HCT116 (cell line): ENCODE measurements around the gene AFDN. TPM values are rescaled to one million over a fixed set of nuclear protein-coding genes. Genes with fewer than 3 reads are reported as not detected.

ENCODE experiments used
- ATAC-seq: fragments of 200-7000 bp; cut with Tn5 transposase; 2 replicates; pipeline ENCODE4 v1.9.1; 2020; ENCODE audit warnings: mild to moderate bottlenecking, moderate library complexity
- BruUV-seq: library from RNA; stranded (reverse); fragments of 400-500 nt; replicated peaks from 2 replicates; lab custom pipeline; 2021; lab: Mats Ljungman, UMichigan
- CTCF ChIA-PET: fragments of 300-600 bp; sonication (Branson Sonifier 250); formaldehyde crosslinking; loops from one replicate; lab custom pipeline; 2021; ENCODE audit warnings: antibody characterized with exemption; lab: Charles Lee
- POLR2A ChIA-PET: fragments of 300-600, 350-600 bp; sonication (Branson Sonifier 250); formaldehyde crosslinking; loops from one replicate; lab custom pipeline; 2021; ENCODE audit warnings: antibody characterized with exemption; lab: Charles Lee
- RAD21 ChIA-PET, 2 experiments: fragments of 300-600 bp; sonication (Branson Sonifier 250); formaldehyde crosslinking; loops; one replicate each; lab custom pipeline; 2023; ENCODE audit warnings: low total read pairs in 2 of 2; ENCODE audit not compliant: uncharacterized antibody in 2 of 2, unreplicated experiment in 2 of 2, low non-redundant PET in 1 of 2; lab: Charles Lee
- DNase-seq: peaks from one replicate; pipeline ENCODE4 v3.0.0-alpha.2; 2010; ENCODE audit warnings: low read depth, low spot score
- H2AFZ ChIP-seq: fragments of 200-600 bp; shearing (Covaris generic), sonication (generic); 2 replicates; pipeline ENCODE4 v1.6.1; 2017; ENCODE audit warnings: low read depth, mixed run types, mixed read lengths, antibody characterized with exemption, low read length; ENCODE audit not compliant: poor library complexity, severe bottlenecking
- H3K27ac ChIP-seq: 2 replicates; pipeline ENCODE4 v1.5.1; 2012; ENCODE audit warnings: low read depth, low read length
- H3K27me3 ChIP-seq: fragments of 200-600 bp; sonication (generic); 2 replicates; pipeline ENCODE4 v1.6.1; 2016; ENCODE audit warnings: mixed run types, low read length, mixed read lengths; ENCODE audit not compliant: insufficient read depth
- H3K36me3 ChIP-seq, 2 experiments: fragments of 200-500 bp in 1 of 2; fragments of 200-600 bp in 1 of 2; sonication (Bioruptor generic) in 1 of 2; sonication (generic) in 1 of 2; 2 replicates each; pipeline versions ENCODE4 v1.5.1 to v1.6.1; 2014 to 2016; ENCODE audit warnings: low read length in 2 of 2, inconsistent platforms in 1 of 2, mixed read lengths in 1 of 2, mixed run types in 1 of 2; ENCODE audit not compliant: insufficient read depth in 2 of 2, control insufficient read depth in 1 of 2
- H3K4me1 ChIP-seq, 2 experiments: fragments of 200-600 bp in 1 of 2; sonication (generic) in 1 of 2; 2 replicates each; pipeline versions ENCODE4 v1.5.1 to v1.6.1; 2012 to 2017; ENCODE audit warnings: low read length in 2 of 2, inconsistent platforms in 1 of 2, mild to moderate bottlenecking in 1 of 2, mixed read lengths in 1 of 2, mixed run types in 1 of 2, moderate library complexity in 1 of 2; ENCODE audit not compliant: insufficient read depth in 2 of 2, control insufficient read depth in 1 of 2
- H3K4me2 ChIP-seq: fragments of 200-600 bp; sonication (generic); 2 replicates; pipeline ENCODE4 v1.6.1; 2017; ENCODE audit warnings: mixed run types, low read length, mixed read lengths
- H3K4me3 ChIP-seq, 2 experiments: fragments of 200-600 bp in 1 of 2; sonication (generic) in 1 of 2; replicated peaks in 1 of 2; 2 replicates each; pipeline ENCODE4 v1.5.1; 2011 to 2016; ENCODE audit warnings: low read length in 2 of 2, control low read depth in 1 of 2, low read depth in 1 of 2, mild to moderate bottlenecking in 1 of 2, mixed read lengths in 1 of 2, mixed run types in 1 of 2
- H3K79me2 ChIP-seq: fragments of 200-600 bp; sonication (generic); 2 replicates; pipeline ENCODE4 v1.6.1; 2017; ENCODE audit warnings: mild to moderate bottlenecking, mixed run types, low read length, moderate library complexity, mixed read lengths; ENCODE audit not compliant: insufficient read depth
- H3K9ac ChIP-seq: fragments of 200-600 bp; sonication (generic); 2 replicates; pipeline ENCODE4 v1.6.1; 2016; ENCODE audit warnings: low read length, mixed read lengths
- H3K9me2 ChIP-seq: fragments of 200-600 bp; sonication (generic), shearing (Covaris generic); 2 replicates; pipeline ENCODE4 v1.6.1; 2017; ENCODE audit warnings: mixed run types, mild to moderate bottlenecking, moderate library complexity; ENCODE audit not compliant: insufficient read depth
- H3K9me3 ChIP-seq, 2 experiments: fragments of 200-500 bp in 1 of 2; fragments of 200-600 bp in 1 of 2; sonication (Bioruptor generic) in 1 of 2; sonication (generic) in 1 of 2; 2 replicates each; pipeline ENCODE4 v1.6.1; 2014 to 2017; ENCODE audit warnings: low read length in 2 of 2, mixed read lengths in 2 of 2, inconsistent platforms in 1 of 2, low read depth in 1 of 2, mild to moderate bottlenecking in 1 of 2, mixed run types in 1 of 2, moderate library complexity in 1 of 2; ENCODE audit not compliant: control insufficient read depth in 1 of 2, insufficient read depth in 1 of 2
- H4K20me1 ChIP-seq: fragments of 200-600 bp; sonication (generic), shearing (Covaris generic); 2 replicates; pipeline ENCODE4 v1.6.1; 2017; ENCODE audit warnings: mixed run types, mild to moderate bottlenecking, moderate library complexity; ENCODE audit not compliant: insufficient read depth
- CBX3 ChIP-seq: IDR thresholded peaks from 2 replicates; pipeline ENCODE4 v1.6.1; 2012; ENCODE audit warnings: low read depth
- EGR1 ChIP-seq: IDR thresholded peaks from 2 replicates; pipeline ENCODE4 v1.6.1; 2012; ENCODE audit warnings: low read depth
- EZH2 ChIP-seq: fragments of 200-600 bp; sonication (generic); IDR thresholded peaks from 2 replicates; pipeline ENCODE4 v1.6.1; 2017; ENCODE audit warnings: antibody characterized with exemption, mixed run types
- EZH2phosphoT487 ChIP-seq: fragments of 200-600 bp; IDR thresholded peaks from 2 replicates; pipeline ENCODE4 v1.6.1; 2018; ENCODE audit warnings: antibody characterized with exemption, borderline replicate concordance
- JUND ChIP-seq: IDR thresholded peaks from 2 replicates; pipeline ENCODE4 v1.6.1; 2012
- POLR2A ChIP-seq: IDR thresholded peaks from 2 replicates; pipeline ENCODE4 v1.7.0; 2011; ENCODE audit warnings: borderline replicate concordance; ENCODE audit not compliant: insufficient read depth, insufficient read length; ENCODE audit errors: extremely low read depth
- POLR2AphosphoS5 ChIP-seq: IDR thresholded peaks from 2 replicates; pipeline ENCODE4 v1.6.1; 2011; ENCODE audit warnings: mild to moderate bottlenecking, low read depth, low read length, moderate library complexity
- REST ChIP-seq: IDR thresholded peaks from 2 replicates; pipeline ENCODE4 v1.6.1; 2012; ENCODE audit warnings: low read depth
- SRF ChIP-seq: IDR thresholded peaks from 2 replicates; pipeline ENCODE4 v1.6.1; 2012; ENCODE audit warnings: low read depth
- YY1 ChIP-seq: IDR thresholded peaks from 2 replicates; pipeline ENCODE4 v1.6.1; 2011; ENCODE audit warnings: low read length, low read depth, moderate library complexity, mild to moderate bottlenecking; ENCODE audit not compliant: insufficient replicate concordance; ENCODE audit errors: extremely low read depth
- ZFX ChIP-seq: fragments of 450-650 bp; IDR thresholded peaks from 2 replicates; pipeline ENCODE4 v1.6.1; 2017
- ZNF274 ChIP-seq: fragments of 200-500 bp; sonication (Bioruptor generic); IDR thresholded peaks from 2 replicates; pipeline ENCODE4 v1.6.1; 2014; ENCODE audit warnings: mild to moderate bottlenecking, low read depth, low read length, inconsistent platforms
- intact Hi-C: fragments of 100-400 bp; cut with micrococcal nuclease; formaldehyde crosslinking; loops from 2 replicates; pipeline ENCODE4 v1.10.0; 2022
- total RNA-seq: library from RNA; stranded (reverse); gene quantifications from one replicate; pipeline ENCODE4 v1.2.1, GENCODE V29; 2021; ENCODE audit not compliant: unreplicated experiment

Gene AFDN
- total RNA-seq, 1 experiment from 2014 or later, result 59.4 TPM

- H3K4me3 ChIP-seq, result no peak overlapping the region
- no peak for TF ChIP-seq EZH2phosphoT487
- TF ChIP-seq, all 23 proteins: peak for 0
- Histone ChIP-seq H2AFZ (no peak overlapping the region), H3K9ac (no peak overlapping the region), H3K4me2 (no peak overlapping the region), H3K79me2 (no peaks in the 10 kb centered on the region), H3K9me3 (no peaks in the 10 kb centered on the region), H4K20me1 (no peaks in the 10 kb centered on the region), H3K27me3 (peaks cover 9% of the 10 kb centered on the region; the same call in 1 of the 2 replicates), H3K4me1 (no peaks in the 10 kb centered on the region), H3K27ac (no peak overlapping the region), H3K9me2 (no peaks in the 10 kb centered on the region), H3K36me3 (no peaks in the 10 kb centered on the region)
- no TSS peak for BruUV-seq
- no peak for ATAC-seq
- RAD21 ChIA-PET, result no interaction called here
- CTCF ChIA-PET, result no interaction called here
- DNase-seq, result no peak
- intact Hi-C loops, result no loop called here
- POLR2A ChIA-PET, result no interaction called here
These were observed 166.5 kb downstream of the AFDN start for GRCh38 chr6:167993169-167993568.

- Histone ChIP-seq H3K27me3 (peaks cover 10% of the 10 kb centered on the region; the same call in 1 of the 2 replicates), H3K36me3 (no peaks in the 10 kb centered on the region), H4K20me1 (no peaks in the 10 kb centered on the region), H3K4me2 (no peak overlapping the region), H3K9me3 (no peaks in the 10 kb centered on the region), H3K27ac (no peak overlapping the region), H2AFZ (no peak overlapping the region), H3K4me3 (no peak overlapping the region), H3K79me2 (no peaks in the 10 kb centered on the region), H3K4me1 (no peaks in the 10 kb centered on the region), H3K9ac (no peak overlapping the region), H3K9me2 (no peaks in the 10 kb centered on the region)
- no peak for TF ChIP-seq REST
- TF ChIP-seq POLR2A, result no peak
- no peak for TF ChIP-seq CBX3
- TF ChIP-seq POLR2AphosphoS5, result no peak
- no peak for TF ChIP-seq ZFX
- no peak for TF ChIP-seq ZNF274
- TF ChIP-seq EGR1, result no peak
- TF ChIP-seq SRF, result no peak
- no peak for TF ChIP-seq JUND
- TF ChIP-seq EZH2, result no peak
- no peak for TF ChIP-seq YY1
- POLR2A ChIA-PET, result no interaction called here
- BruUV-seq, result no TSS peak
- DNase-seq (no peak), ATAC-seq (no peak)
- intact Hi-C loops, result no loop called here
- RAD21 ChIA-PET, result no interaction called here
- CTCF ChIA-PET, result no interaction called here
These were observed 167.1 kb downstream of the AFDN start for GRCh38 chr6:167993831-167994230.
